HUDEP-2 (cell line): Measurements from ENCODE around the gene CALY.
"Not testable (repeated sequence)": the region's sequence is repeated elsewhere in the genome, so short reads cannot be mapped to it uniquely, and the experiment has no call there.

Source experiments
- DNase-seq, 76 experiments: peaks; one replicate each; lab custom pipeline; 2025; ENCODE audit not compliant: unreplicated experiment in 76 of 76; lab: John Stamatoyannopoulos, UW

Gene CALY

GRCh38 chr10:133367461-133367860, 30.8 kb upstream of the CALY start:
- not testable (repeated sequence) for DNase-seq

- no peak for DNase-seq
Measured at GRCh38 chr10:133366751-133367150, 30.1 kb upstream of the CALY start.

GRCh38 chr10:133366130-133366478, 29.4 kb upstream of the CALY start:
- DNase-seq, result no peak

- no peak for DNase-seq
Measured at GRCh38 chr10:133365461-133366129, 28.9 kb upstream of the CALY start.

GRCh38 chr10:133364645-133365431, 28.1 kb upstream of the CALY start:
- no peak for DNase-seq

- DNase-seq, result no peak
Measured at GRCh38 chr10:133362846-133363245, 26.1 kb upstream of the CALY start.

GRCh38 chr10:133361773-133362441, 25.2 kb upstream of the CALY start:
- no peak for DNase-seq

- no peak for DNase-seq
Measured at GRCh38 chr10:133361227-133361626, 24.5 kb upstream of the CALY start.

GRCh38 chr10:133359972-133360610, 23.4 kb upstream of the CALY start:
- DNase-seq, result peak in 66 of 76 experiments; percentile 3 to 80 (median 54)

- DNase-seq, result peak in 68 of 76 experiments; percentile 7 to 80 (median 55)
Measured at GRCh38 chr10:133359554-133359971, 22.9 kb upstream of the CALY start.

- no peak for DNase-seq
Measured at GRCh38 chr10:133358925-133359310, 22.2 kb upstream of the CALY start.

- no peak for DNase-seq
Measured at GRCh38 chr10:133358162-133358924, 21.6 kb upstream of the CALY start.

GRCh38 chr10:133357285-133358161, 20.8 kb upstream of the CALY start, which contains the start of gene FUOM:
FUOM (minus strand) TSS chr10:133358019; CDS start chr10:133358007, 12 bp downstream.
- DNase-seq, result peak in 61 of 76 experiments; percentile 6 to 82 (median 57)

- DNase-seq, result peak in 1 of 76 experiments; percentile 43
Measured at GRCh38 chr10:133356549-133357284, 20.0 kb upstream of the CALY start.

- DNase-seq, result no peak
Measured at GRCh38 chr10:133355991-133356390, 19.3 kb upstream of the CALY start.

- DNase-seq, result no peak
Measured at GRCh38 chr10:133355266-133355665, 18.6 kb upstream of the CALY start.

GRCh38 chr10:133354672-133355240, 18.1 kb upstream of the CALY start:
- no peak for DNase-seq

- no peak for DNase-seq
Measured at GRCh38 chr10:133353988-133354605, 17.4 kb upstream of the CALY start.
